Mucosa of stomach (tissue), 1 donor: Measurements from ENCODE around the gene BBOX1.

Experiments used
- H3K27me3 ChIP-seq: one replicate; pipeline ENCODE4 v1.7.0; 2013; ENCODE audit warnings: mild to moderate bottlenecking, low read length; ENCODE audit not compliant: control insufficient read depth, insufficient read depth
- H3K36me3 ChIP-seq: one replicate; pipeline ENCODE4 v1.7.0; 2013; ENCODE audit warnings: low read length; ENCODE audit not compliant: control insufficient read depth, insufficient read depth
- H3K4me1 ChIP-seq: one replicate; pipeline ENCODE4 v1.7.0; 2013; ENCODE audit warnings: mild to moderate bottlenecking, low read length; ENCODE audit not compliant: control insufficient read depth, insufficient read depth
- H3K4me3 ChIP-seq: one replicate; pipeline ENCODE4 v1.7.0; 2013; ENCODE audit warnings: low read length
- H3K9ac ChIP-seq: one replicate; pipeline ENCODE4 v1.7.0; 2013; ENCODE audit warnings: mild to moderate bottlenecking, low read length, moderate library complexity
- H3K9me3 ChIP-seq: one replicate; pipeline ENCODE4 v1.7.0; 2013; ENCODE audit warnings: mild to moderate bottlenecking, low read length, moderate library complexity; ENCODE audit not compliant: control insufficient read depth
- donor health status: Pancreatic carcinoma.

The BBOX1 gene

DNA sequence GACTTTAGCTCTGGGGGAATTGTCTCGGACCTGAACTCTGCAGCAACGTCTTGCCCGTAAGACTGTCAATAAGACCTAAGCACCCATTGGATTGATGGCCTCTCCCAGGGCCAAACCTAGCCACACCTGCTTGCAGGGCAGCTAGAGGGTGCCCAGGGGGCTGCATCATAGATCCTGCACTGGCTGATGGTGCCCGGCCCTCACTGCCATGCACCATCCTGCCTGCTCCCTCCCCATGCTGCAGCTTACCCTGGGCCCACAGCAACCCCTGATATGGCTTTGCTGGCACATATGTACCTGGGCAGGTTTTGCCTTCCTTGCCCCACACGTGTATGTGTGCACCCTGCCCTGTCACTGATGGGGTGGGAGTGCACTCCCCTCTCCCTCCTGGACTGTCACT lies 8.9 kb upstream of the BBOX1 start:
- Histone ChIP-seq H3K9ac (no peak overlapping the region), H3K4me1 (no peaks in the 10 kb centered on the region), H3K36me3 (no peaks in the 10 kb centered on the region), H3K4me3 (no peak overlapping the region), H3K27me3 (no peaks in the 10 kb centered on the region), H3K9me3 (no peaks in the 10 kb centered on the region)

DNA sequence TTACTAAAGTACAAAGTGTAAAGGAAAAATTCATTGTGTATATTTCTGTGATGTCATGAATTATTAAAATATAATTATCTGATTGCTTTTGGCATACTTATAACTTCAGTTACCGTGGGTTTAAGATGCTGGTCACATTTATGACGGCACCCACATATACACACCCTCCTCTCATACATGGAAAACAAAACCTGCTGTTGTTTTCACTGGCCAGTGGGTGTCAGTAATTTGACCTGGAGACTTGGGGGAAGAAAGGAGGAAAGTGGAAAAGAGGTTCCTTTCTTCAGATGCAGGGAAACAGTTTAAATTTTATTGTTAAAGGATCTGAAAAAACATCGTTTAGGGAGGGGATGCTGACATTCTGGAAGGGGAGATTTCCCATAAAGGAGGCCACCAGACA lies 742 bp upstream of the BBOX1 start:
- Histone ChIP-seq H3K9me3 (no peaks in the 10 kb centered on the region), H3K4me1 (no peaks in the 10 kb centered on the region), H3K9ac (no peak overlapping the region)

DNA sequence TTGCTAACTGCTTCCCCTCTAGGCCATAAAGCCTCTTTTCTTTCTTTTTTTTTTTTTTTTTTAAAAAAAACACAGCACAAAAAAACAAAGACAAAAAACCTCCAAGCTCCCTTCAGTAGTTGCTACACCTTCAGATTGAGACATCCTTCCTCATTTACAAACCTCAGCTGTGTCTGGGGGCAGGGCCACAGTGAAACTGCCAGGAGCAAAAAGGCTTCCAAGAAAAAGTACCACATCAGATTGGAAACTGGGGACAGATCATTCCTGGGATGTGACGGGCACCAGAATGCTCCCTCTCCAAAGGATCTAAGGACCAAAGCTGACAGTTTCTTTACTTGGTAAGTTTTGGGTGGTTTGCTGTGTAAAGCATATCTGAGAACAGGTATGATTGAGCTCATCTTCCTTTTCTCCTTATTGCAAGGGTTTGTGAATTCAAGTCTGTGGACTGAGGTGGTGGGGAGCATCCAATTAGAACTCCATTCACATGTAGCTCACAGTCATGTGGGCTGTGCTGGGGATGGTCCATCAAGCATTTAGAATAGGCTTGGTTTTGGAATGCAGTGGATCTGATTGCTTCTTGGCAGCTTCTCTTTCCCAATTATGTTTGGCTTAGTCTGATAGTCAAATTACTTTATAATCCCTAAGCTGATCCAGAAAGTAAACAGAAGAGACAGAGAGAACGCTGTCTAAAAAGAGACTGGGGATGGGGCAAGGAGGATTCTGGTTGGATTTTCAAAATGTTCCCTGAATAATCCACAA lies 705 bp downstream of the BBOX1 start:
- Histone ChIP-seq H3K4me1 (no peaks in the 10 kb centered on the region), H3K36me3 (no peaks in the 10 kb centered on the region), H3K4me3 (no peak overlapping the region), H3K27me3 (no peaks in the 10 kb centered on the region), H3K9ac (no peak overlapping the region), H3K9me3 (no peaks in the 10 kb centered on the region)

More for the DNA sequence above, 742 bp upstream of the BBOX1 start:
- Histone ChIP-seq H3K4me3 (no peak overlapping the region), H3K36me3 (no peaks in the 10 kb centered on the region), H3K27me3 (no peaks in the 10 kb centered on the region)

DNA sequence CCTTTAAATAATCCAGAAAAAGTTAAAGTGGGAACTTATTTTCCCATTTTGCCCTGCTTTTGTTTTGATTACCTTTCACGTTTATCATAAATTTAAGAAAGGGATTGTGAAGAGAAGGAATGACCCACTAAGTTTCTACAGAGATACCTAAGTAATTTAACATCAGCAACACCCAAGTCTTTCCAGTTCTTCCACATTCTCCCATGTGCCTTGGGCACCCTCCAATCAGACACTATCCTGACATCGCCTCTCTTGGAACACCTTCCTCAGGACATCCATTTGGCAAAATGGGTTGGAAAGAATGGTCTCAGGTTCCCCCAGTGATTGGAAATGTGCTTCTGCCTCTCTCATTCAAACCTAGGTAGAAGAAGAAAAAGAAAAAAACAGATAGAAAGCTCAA lies 6.3 kb downstream of the BBOX1 start:
- Histone ChIP-seq H3K4me3 (no peak overlapping the region), H3K4me1 (no peaks in the 10 kb centered on the region), H3K9me3 (no peaks in the 10 kb centered on the region), H3K27me3 (no peaks in the 10 kb centered on the region), H3K36me3 (no peaks in the 10 kb centered on the region), H3K9ac (no peak overlapping the region)

DNA sequence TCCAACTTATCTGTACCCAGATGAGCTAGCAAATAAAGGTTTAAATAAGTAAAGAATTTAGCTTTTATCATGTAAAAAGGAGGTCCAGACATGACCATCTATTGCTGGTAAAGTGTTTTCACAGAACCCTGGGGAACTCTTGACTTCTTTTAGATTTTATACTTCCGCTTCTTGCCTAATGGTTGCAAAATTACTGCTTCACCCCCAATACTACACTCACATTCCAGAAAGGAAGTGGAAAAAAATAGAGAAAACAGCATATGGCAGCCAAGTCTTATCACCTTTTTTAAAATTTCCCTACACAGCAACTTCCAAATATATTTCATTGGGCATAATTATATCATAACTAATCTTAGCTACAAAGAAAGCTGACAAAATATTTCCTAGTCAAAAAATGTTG lies 12.1 kb downstream of the BBOX1 start:
- H3K27me3 ChIP-seq, result no peaks in the 10 kb centered on the region

DNA sequence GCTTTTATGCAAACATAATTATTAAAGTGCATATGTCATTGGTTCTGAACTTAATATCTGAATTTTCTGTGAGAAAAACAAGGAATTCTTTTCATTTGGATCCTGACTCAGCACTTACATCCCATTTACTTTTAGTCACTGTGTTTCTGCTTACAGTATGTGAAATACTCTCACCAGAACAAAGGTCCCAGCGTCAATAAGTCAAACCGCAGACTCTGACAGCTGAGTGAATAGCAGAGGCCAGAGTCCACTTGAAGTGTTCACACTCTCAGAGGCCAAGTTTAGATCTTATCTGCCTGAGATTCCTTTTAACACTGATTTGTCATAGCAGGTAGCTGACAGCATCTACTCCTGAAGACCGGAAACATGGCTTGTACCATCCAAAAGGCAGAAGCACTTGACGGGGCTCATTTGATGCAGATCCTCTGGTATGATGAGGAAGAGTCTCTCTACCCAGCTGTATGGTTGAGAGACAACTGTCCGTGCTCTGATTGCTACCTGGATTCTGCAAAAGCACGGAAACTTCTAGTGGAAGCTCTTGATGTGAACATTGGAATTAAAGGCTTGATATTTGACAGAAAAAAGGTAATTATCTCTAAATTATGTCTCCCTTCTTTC lies 14.6 kb downstream of the BBOX1 start:
- no peak overlapping the region for H3K4me3 ChIP-seq
- no peaks in the 10 kb centered on the region for H3K9me3 ChIP-seq
- peaks cover 3% of the 10 kb centered on the region for H3K4me1 ChIP-seq
- H3K9ac ChIP-seq, result no peak overlapping the region
- no peaks in the 10 kb centered on the region for H3K27me3 ChIP-seq
- no peaks in the 10 kb centered on the region for H3K36me3 ChIP-seq

More for the DNA sequence above, 12.1 kb downstream of the BBOX1 start:
- Histone ChIP-seq H3K36me3 (no peaks in the 10 kb centered on the region), H3K4me1 (peaks cover 3% of the 10 kb centered on the region), H3K4me3 (no peak overlapping the region), H3K9ac (no peak overlapping the region), H3K9me3 (no peaks in the 10 kb centered on the region)

DNA sequence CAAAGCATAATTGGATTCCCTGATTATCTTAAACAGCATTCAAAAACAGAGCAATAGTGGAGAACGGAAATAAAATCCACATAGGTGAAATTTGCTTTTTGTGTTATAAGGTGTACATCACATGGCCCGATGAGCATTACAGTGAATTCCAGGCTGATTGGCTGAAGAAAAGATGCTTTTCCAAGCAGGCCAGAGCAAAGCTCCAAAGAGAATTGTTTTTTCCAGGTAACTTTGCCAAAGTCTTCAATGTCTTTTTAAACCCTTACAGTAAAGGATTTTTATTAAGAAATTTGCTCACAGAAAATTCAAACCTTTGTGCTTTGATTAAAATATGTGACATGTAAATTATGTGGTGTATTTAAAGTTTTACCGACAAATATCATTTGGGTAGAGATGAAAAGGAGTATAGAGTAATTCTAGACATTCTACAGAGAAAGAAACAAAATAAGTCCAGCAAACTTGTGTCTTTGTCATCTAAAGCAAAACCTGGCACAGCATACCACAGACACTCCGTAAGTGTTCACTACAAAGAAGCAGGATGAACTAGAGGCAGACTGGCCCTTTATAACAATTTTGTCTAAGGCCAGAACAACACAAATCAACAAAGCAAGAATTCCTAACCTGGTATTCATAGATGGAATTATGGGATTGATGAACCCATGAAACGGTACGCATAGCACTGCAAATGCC lies 16.6 kb downstream of the BBOX1 start:
- H3K27me3 ChIP-seq, result no peaks in the 10 kb centered on the region

DNA sequence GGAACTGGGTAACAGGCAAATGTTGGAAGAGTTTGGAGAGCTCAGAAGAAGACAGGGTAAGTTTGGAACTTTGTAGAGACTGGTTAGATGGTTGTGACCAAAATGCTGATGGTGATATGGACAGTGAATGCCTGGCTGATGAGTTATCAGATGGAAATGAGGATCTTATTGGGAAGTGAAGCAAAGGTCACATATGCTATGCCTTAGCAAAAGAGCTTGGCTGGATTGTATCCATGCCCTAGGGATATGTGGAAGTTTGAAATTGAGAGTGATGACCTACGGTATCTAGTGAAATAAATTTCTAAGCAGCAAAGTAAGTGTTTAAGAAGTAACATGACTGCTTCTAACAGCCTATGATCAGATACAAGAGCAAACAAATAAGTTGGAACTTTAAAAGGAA lies 17.8 kb downstream of the BBOX1 start:
- H3K36me3 ChIP-seq, result no peaks in the 10 kb centered on the region
- H3K27me3 ChIP-seq, result no peaks in the 10 kb centered on the region
- no peaks in the 10 kb centered on the region for H3K9me3 ChIP-seq
- H3K4me1 ChIP-seq, result peaks cover 3% of the 10 kb centered on the region
- no peak overlapping the region for H3K4me3 ChIP-seq
- no peak overlapping the region for H3K9ac ChIP-seq

More for the DNA sequence above, 16.6 kb downstream of the BBOX1 start:
- H3K9me3 ChIP-seq, result no peaks in the 10 kb centered on the region
- no peak overlapping the region for H3K4me3 ChIP-seq
- H3K9ac ChIP-seq, result no peak overlapping the region
- H3K4me1 ChIP-seq, result peaks cover 3% of the 10 kb centered on the region
- no peaks in the 10 kb centered on the region for H3K36me3 ChIP-seq

DNA sequence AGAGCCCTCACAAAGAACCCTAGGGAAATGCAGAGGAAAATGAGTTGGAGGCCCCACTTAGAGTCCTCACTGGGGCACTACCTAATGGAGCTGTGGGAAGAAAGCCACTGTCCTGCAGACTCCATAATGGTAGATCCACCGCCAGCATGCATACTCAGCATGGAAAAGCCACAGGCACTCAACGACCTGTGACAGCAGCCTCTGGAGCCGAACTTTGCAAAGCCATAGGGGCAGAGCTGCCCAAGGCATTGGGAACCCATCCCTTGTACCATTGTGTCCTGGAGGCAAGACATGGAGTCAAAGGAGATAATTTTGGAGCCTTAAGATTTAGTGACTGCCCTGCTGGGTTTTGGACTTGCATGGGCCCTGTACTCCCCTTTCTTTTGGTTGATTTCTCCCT lies 18.8 kb downstream of the BBOX1 start:
- H3K36me3 ChIP-seq, result no peaks in the 10 kb centered on the region
- no peak overlapping the region for H3K9ac ChIP-seq
- H3K4me1 ChIP-seq, result peaks cover 3% of the 10 kb centered on the region
- H3K27me3 ChIP-seq, result no peaks in the 10 kb centered on the region
- H3K9me3 ChIP-seq, result no peaks in the 10 kb centered on the region
- H3K4me3 ChIP-seq, result no peak overlapping the region

DNA sequence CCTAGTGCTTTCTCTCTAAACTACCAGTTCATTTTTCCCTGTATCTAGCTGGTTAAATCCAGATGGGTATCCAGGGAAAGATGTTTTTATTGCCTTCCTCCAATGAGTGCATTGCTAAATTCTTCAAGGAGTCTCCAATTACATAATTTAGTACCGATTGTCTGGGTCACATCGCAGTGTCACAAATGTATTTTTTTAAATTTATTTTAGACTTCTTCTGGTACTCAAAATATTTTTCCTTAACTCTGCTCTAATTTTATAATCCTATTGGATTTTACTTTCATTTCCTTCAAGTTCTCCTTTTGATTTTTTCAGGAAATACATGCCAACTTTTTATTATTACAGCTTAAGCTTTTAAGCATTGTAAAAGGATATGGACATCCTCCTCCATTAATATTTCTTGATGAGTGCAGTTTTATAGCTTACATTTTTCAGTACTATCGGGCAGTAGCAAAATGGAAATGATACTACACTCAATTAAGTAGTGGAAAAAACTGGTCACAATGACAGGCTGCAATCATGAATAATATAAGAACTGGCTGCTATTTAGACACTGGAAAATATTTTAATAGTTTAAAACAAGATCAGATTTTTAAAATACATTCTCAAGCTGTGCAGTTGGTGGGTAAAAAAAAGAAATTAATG lies 20.3 kb downstream of the BBOX1 start:
- H3K4me3 ChIP-seq, result no peak overlapping the region
- no peaks in the 10 kb centered on the region for H3K27me3 ChIP-seq
- H3K36me3 ChIP-seq, result no peaks in the 10 kb centered on the region
- H3K9me3 ChIP-seq, result no peaks in the 10 kb centered on the region
- no peak overlapping the region for H3K9ac ChIP-seq
- no peaks in the 10 kb centered on the region for H3K4me1 ChIP-seq

DNA sequence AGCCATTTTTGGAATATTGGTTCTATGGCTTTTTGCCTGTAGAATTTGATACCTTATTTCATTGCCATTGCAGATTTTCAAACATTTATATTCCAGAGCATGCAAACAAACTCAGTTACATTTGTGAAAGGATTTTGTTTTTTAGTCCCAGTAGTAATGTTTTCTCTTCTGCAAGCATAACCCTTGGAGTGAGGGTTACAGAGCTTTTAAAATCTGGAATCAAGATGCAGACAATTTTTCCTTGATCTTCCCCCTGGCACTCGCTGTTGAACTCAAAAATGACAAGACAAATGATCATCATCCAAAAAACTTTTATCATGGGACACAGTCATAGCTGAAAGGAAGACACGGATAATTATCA lies 20.8 kb downstream of the BBOX1 start:
- Histone ChIP-seq H3K4me3 (no peak overlapping the region), H3K36me3 (no peaks in the 10 kb centered on the region), H3K9ac (no peak overlapping the region), H3K27me3 (no peaks in the 10 kb centered on the region), H3K9me3 (no peaks in the 10 kb centered on the region), H3K4me1 (no peaks in the 10 kb centered on the region)

DNA sequence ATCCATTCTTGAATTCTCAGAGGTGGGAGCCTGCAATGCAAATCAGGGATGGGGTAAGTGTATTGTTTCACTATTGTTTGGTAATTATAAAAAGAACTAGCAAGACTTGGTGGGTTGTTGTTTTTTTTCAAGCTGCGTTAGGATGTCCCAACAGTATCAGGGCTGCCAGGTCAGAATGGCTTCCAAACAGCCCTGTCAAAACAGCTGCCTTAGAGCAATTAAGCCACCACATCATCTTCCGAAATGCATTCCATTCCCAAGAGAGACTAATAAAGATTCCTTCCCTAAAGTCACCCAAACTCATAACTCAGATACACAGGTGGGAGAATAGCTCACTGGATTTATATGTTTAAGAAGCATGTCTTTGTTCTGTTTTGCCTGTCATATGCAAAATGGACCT lies 23.5 kb downstream of the BBOX1 start:
- H3K4me3 ChIP-seq, result no peak overlapping the region
- no peaks in the 10 kb centered on the region for H3K9me3 ChIP-seq
- no peaks in the 10 kb centered on the region for H3K36me3 ChIP-seq
- no peaks in the 10 kb centered on the region for H3K27me3 ChIP-seq
- no peak overlapping the region for H3K9ac ChIP-seq
- H3K4me1 ChIP-seq, result no peaks in the 10 kb centered on the region
